ENCODE data around the gene LBHD1.
A peak's percentile ranks its signal among the peaks of the same experiment; 100 is the strongest.

The LBHD1 gene

DNA sequence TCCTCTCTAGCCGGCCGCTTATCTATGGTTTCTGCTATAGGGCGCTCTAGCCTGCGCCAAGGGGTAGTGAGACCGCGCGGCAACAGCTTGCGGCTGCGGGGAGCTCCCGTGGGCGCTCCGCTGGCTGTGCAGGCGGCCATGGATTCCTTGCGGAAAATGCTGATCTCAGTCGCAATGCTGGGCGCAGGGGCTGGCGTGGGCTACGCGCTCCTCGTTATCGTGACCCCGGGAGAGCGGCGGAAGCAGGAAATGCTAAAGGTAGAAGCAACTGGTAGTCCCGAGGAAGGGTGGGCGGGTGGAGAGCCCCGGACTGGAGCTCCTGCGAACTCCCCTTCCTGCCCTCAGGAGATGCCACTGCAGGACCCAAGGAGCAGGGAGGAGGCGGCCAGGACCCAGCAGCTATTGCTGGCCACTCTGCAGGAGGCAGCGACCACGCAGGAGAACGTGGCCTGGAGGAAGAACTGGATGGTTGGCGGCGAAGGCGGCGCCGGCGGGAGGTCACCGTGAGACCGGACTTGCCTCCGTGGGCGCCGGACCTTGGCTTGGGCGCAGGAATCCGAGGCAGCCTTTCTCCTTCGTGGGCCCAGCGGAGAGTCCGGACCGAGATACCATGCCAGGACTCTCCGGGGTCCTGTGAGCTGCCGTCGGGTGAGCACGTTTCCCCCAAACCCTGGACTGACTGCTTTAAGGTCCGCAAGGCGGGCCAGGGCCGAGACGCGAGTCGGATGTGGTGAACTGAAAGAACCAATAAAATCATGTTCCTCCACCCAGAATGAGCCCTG, at the start of gene LBHD1, which contains the start of gene UQCC3:
LBHD1 (minus strand) TSS at position 660 of the 782 bp plus-strand sequence. CDS start 2,236 bp downstream, outside the sequence.
UQCC3 (plus strand) TSS at position 66 of the 782 bp plus-strand sequence; CDS start at position 139, 73 bp downstream.
- TF ChIP-seq, protein P1, sequence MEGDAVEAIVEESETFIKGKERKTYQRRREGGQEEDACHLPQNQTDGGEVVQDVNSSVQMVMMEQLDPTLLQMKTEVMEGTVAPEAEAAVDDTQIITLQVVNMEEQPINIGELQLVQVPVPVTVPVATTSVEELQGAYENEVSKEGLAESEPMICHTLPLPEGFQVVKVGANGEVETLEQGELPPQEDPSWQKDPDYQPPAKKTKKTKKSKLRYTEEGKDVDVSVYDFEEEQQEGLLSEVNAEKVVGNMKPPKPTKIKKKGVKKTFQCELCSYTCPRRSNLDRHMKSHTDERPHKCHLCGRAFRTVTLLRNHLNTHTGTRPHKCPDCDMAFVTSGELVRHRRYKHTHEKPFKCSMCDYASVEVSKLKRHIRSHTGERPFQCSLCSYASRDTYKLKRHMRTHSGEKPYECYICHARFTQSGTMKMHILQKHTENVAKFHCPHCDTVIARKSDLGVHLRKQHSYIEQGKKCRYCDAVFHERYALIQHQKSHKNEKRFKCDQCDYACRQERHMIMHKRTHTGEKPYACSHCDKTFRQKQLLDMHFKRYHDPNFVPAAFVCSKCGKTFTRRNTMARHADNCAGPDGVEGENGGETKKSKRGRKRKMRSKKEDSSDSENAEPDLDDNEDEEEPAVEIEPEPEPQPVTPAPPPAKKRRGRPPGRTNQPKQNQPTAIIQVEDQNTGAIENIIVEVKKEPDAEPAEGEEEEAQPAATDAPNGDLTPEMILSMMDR (IDR thresholded peaks at IDR 0.05; ENCODE audit: low read depth, low read length): no peak

GRCh38 chr11:62719302-62719978, 47.4 kb upstream of the LBHD1 start:
- DNase-seq (ENCODE audit: extremely low read depth, low read depth): no peak
- TF ChIP-seq, protein P1 (IDR thresholded peaks at IDR 0.05; ENCODE audit: low read depth, low read length): no peak

More for the DNA sequence above, at the start of gene LBHD1, which contains the start of gene UQCC3:
- DNase-seq (ENCODE audit: extremely low read depth, low read depth): peak; percentile 53

- DNase-seq (ENCODE audit: extremely low read depth, low read depth): no peak
- TF ChIP-seq, protein P1 (IDR thresholded peaks at IDR 0.05; ENCODE audit: low read depth, low read length): no peak
Measured at GRCh38 chr11:62716816-62717215, 44.7 kb upstream of the LBHD1 start.

GRCh38 chr11:62716206-62716605, 44.1 kb upstream of the LBHD1 start:
- no peak for DNase-seq (ENCODE audit: extremely low read depth, low read depth)
- TF ChIP-seq, protein P1 (IDR thresholded peaks at IDR 0.05; ENCODE audit: low read depth, low read length): no peak

GRCh38 chr11:62715150-62716130, 43.4 kb upstream of the LBHD1 start:
- TF ChIP-seq, protein P1 (IDR thresholded peaks at IDR 0.05; ENCODE audit: low read depth, low read length): no peak
- no peak for DNase-seq (ENCODE audit: extremely low read depth, low read depth)

GRCh38 chr11:62713343-62713742, 41.3 kb upstream of the LBHD1 start:
- no peak for DNase-seq (ENCODE audit: extremely low read depth, low read depth)
- TF ChIP-seq, protein P1 (IDR thresholded peaks at IDR 0.05; ENCODE audit: low read depth, low read length): no peak
